ENCODE measurements around the gene C1S.

C1S gene

DNA sequence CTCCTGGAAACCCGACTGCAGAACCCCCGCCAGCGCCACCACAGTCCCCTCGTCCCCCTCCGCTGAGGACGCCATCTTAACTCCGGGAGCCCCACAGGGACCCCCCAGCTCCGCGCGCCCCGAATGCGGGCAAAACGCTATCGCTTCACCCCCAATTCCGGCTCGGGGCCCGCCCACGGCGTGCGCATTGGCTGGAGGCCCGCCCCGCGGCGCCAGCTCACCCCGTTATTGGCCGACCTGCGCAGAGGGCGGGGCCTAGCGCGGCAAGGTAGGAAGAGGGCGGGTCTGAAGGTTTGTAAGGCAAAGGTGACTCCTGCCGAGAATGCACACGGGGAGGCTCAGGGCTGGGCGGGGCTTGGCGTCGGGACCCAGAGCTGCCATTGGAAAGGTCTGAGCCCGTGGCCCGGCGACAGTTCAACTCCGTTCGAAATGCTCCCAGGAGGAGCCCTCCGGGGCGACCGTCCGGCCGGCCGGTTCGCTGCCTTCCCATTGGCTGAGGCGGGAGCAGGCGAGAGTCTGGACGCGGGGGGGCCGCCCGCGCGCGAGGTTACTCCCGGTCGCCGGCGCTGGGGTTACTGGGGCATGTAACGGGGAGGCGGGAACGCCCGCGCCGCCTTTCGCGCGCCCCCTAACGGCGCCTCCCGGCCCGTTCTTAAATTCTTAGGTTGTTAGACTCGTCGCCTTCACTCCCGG lies 42.0 kb upstream of the C1S start, which contains the start of gene LPCAT3:
Gene LPCAT3, minus strand, starts transcription at position 127 of the 693 bp plus-strand sequence. Its CDS starts 52 bp downstream, at position 75.
- ATAC-seq (ENCODE audit: insufficient read depth, low read depth) (peak; percentile 93), DNase-seq (peak; percentile 95)
- no peaks in the 10 kb centered on the region for H3K9me3 ChIP-seq (ENCODE audit: insufficient read depth, low read length, severe bottlenecking)
- peak within 1 kb of the TSS; percentile 73 for H3K9ac ChIP-seq (ENCODE audit: low read depth, low read length)
- no peaks in the 10 kb centered on the region for H3K27me3 ChIP-seq (ENCODE audit: insufficient read depth, low read length, poor library complexity)
- TF ChIP-seq, protein P1, sequence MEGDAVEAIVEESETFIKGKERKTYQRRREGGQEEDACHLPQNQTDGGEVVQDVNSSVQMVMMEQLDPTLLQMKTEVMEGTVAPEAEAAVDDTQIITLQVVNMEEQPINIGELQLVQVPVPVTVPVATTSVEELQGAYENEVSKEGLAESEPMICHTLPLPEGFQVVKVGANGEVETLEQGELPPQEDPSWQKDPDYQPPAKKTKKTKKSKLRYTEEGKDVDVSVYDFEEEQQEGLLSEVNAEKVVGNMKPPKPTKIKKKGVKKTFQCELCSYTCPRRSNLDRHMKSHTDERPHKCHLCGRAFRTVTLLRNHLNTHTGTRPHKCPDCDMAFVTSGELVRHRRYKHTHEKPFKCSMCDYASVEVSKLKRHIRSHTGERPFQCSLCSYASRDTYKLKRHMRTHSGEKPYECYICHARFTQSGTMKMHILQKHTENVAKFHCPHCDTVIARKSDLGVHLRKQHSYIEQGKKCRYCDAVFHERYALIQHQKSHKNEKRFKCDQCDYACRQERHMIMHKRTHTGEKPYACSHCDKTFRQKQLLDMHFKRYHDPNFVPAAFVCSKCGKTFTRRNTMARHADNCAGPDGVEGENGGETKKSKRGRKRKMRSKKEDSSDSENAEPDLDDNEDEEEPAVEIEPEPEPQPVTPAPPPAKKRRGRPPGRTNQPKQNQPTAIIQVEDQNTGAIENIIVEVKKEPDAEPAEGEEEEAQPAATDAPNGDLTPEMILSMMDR (IDR thresholded peaks at IDR 0.05; ENCODE audit: borderline replicate concordance, extremely low read depth, low read length, poor library complexity, severe bottlenecking): peak; percentile 87
- TF ChIP-seq EZH2 (IDR thresholded peaks at IDR 0.05; ENCODE audit: borderline replicate concordance, low read depth, low read length, severe bottlenecking): no peak
- peak within 1 kb of the TSS; percentile 73 to 89 for H3K4me3 ChIP-seq (ENCODE audit: low read depth in 1 of 2, low read length in 2 of 2)
- H3K4me2 ChIP-seq (ENCODE audit: insufficient read depth, low read length): peak within 1 kb of the TSS; percentile 92
- H4K20me1 ChIP-seq (ENCODE audit: insufficient read depth, low read length): no peaks in the 10 kb centered on the region
- H2AFZ ChIP-seq (ENCODE audit: low read depth, low read length): peak within 1 kb of the TSS; percentile 94
- peaks cover 7% of the 10 kb centered on the region; the same call in 1 of the 2 replicates for H3K79me2 ChIP-seq (ENCODE audit: insufficient read depth, low read length)
- H3K4me1 ChIP-seq (ENCODE audit: insufficient read depth, low read length): peaks cover 37% of the 10 kb centered on the region
- no peaks in the 10 kb centered on the region; the same call in 1 of the 2 replicates for H3K36me3 ChIP-seq (ENCODE audit: insufficient read depth, low read length)
- H3K27ac ChIP-seq (ENCODE audit: low read length): peak within 1 kb of the TSS; percentile 80

DNA sequence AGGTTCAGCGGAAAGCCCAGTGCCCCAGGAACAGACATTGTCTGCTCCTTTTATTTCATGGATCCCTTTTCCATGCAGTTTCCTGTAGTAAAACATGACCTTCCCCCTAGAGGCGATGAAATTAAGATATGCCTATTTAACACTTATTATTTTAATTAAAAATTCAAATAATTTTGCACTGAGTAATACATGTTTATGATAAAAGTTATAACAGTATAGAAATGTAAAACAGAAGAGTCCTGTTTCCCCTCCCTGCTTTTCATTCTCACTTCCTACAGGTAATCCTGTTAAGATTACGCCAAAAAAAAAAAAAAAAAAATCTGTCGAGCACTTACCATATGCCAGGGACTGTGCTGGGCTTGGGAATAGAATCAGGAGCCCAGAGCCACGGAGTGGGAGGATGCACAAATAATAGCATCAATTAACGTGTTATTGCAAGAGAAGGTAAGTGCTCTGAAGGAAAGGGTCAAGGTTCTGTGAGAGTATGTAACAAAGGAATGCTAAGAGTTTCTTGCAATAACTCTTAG lies 41.4 kb upstream of the C1S start:
- H4K20me1 ChIP-seq (ENCODE audit: insufficient read depth, low read length): no peaks in the 10 kb centered on the region
- peaks cover 37% of the 10 kb centered on the region for H3K4me1 ChIP-seq (ENCODE audit: insufficient read depth, low read length)
- TF ChIP-seq, protein P1 (IDR thresholded peaks at IDR 0.05; ENCODE audit: borderline replicate concordance, extremely low read depth, low read length, poor library complexity, severe bottlenecking): no peak
- no peak for TF ChIP-seq EZH2 (IDR thresholded peaks at IDR 0.05; ENCODE audit: borderline replicate concordance, low read depth, low read length, severe bottlenecking)
- DNase-seq (no peak), ATAC-seq (ENCODE audit: insufficient read depth, low read depth) (no peak)
- peaks cover 7% of the 10 kb centered on the region; the same call in 1 of the 2 replicates for H3K79me2 ChIP-seq (ENCODE audit: insufficient read depth, low read length)
- H3K27ac ChIP-seq (ENCODE audit: low read length): peak overlapping the region; percentile 65
- H3K4me2 ChIP-seq (ENCODE audit: insufficient read depth, low read length): peak overlapping the region; percentile 92
- H3K36me3 ChIP-seq (ENCODE audit: insufficient read depth, low read length): no peaks in the 10 kb centered on the region
- H3K4me3 ChIP-seq (ENCODE audit: low read depth in 1 of 2, low read length in 2 of 2): peak overlapping the region; percentile 73 to 89; a peak in 3 of 4 replicates
- no peaks in the 10 kb centered on the region for H3K27me3 ChIP-seq (ENCODE audit: insufficient read depth, low read length, poor library complexity)
- peak overlapping the region; percentile 94 for H2AFZ ChIP-seq (ENCODE audit: low read depth, low read length)
- no peaks in the 10 kb centered on the region for H3K9me3 ChIP-seq (ENCODE audit: insufficient read depth, low read length, severe bottlenecking)
- peak overlapping the region; percentile 73 for H3K9ac ChIP-seq (ENCODE audit: low read depth, low read length)

DNA sequence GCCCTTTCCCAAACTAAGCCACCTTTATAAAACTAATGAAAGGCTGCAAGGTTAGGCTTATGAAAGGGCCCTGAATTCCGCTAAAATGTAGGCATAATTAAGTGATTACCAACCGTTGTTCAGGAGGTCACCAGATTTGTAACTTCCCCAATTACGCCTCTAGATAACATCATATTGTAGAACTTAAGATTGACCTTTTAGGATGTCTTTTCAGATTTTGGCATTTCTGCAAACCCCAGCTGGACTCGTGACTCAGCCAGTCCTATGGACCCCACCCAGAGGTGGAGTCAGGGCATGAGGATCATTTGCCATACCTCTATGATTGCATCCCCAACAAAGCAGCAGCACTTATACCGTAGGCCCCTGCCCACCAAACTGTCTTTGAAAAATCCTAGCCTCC lies 38.6 kb upstream of the C1S start:
- no peak for TF ChIP-seq EZH2 (IDR thresholded peaks at IDR 0.05; ENCODE audit: borderline replicate concordance, low read depth, low read length, severe bottlenecking)
- TF ChIP-seq, protein P1 (IDR thresholded peaks at IDR 0.05; ENCODE audit: borderline replicate concordance, extremely low read depth, low read length, poor library complexity, severe bottlenecking): no peak
- H3K4me2 ChIP-seq (ENCODE audit: insufficient read depth, low read length): no peak overlapping the region
- no peaks in the 10 kb centered on the region for H3K9me3 ChIP-seq (ENCODE audit: insufficient read depth, low read length, severe bottlenecking)
- ATAC-seq (ENCODE audit: insufficient read depth, low read depth) (no peak), DNase-seq (no peak)
- peaks cover 23% of the 10 kb centered on the region for H3K4me1 ChIP-seq (ENCODE audit: insufficient read depth, low read length)
- no peak overlapping the region for H3K4me3 ChIP-seq (ENCODE audit: low read depth in 1 of 2, low read length in 2 of 2)
- peaks cover 7% of the 10 kb centered on the region; the same call in 1 of the 2 replicates for H3K79me2 ChIP-seq (ENCODE audit: insufficient read depth, low read length)
- no peaks in the 10 kb centered on the region for H3K27me3 ChIP-seq (ENCODE audit: insufficient read depth, low read length, poor library complexity)
- no peak overlapping the region for H2AFZ ChIP-seq (ENCODE audit: low read depth, low read length)
- H3K9ac ChIP-seq (ENCODE audit: low read depth, low read length): no peak overlapping the region
- no peaks in the 10 kb centered on the region for H3K36me3 ChIP-seq (ENCODE audit: insufficient read depth, low read length)
- H3K27ac ChIP-seq (ENCODE audit: low read length): no peak overlapping the region
- no peaks in the 10 kb centered on the region for H4K20me1 ChIP-seq (ENCODE audit: insufficient read depth, low read length)
